ENCODE data around the gene CCDC92. TPM values are rescaled to one million over a fixed set of nuclear protein-coding genes. Genes with fewer than 3 reads are reported as not detected.

The CCDC92 gene
- total and polyA plus RNA-seq, 3 donors from 2014 or later = 63.6 to 140 (median 79.1) TPM

GRCh38 chr12:124006846-124007713, 34.4 kb upstream of the CCDC92 start:
- intact Hi-C loops (cut with DNase I; ENCODE audit: low total_unique reads) = no loop called here
- Histone ChIP-seq H3K27ac (no peak overlapping the region), H3K4me3 (no peak overlapping the region), H3K36me3 (ENCODE audit: low read depth, missing control alignments) (no peaks in the 10 kb centered on the region), H3K4me1 (peaks cover 3% of the 10 kb centered on the region), H3K9me3 (no peaks in the 10 kb centered on the region), H3K27me3 (no peaks in the 10 kb centered on the region)
- WGBS, 2 donors = 74 to 82% methylated on average over 12 to 14 of the region's 14 CpGs
- TF ChIP-seq POLR2A (IDR thresholded peaks at IDR 0.05) = no peak
- TF ChIP-seq CTCF (IDR thresholded peaks at IDR 0.05) = no peak
- no peak for DNase-seq

- no peak overlapping the region for H3K27ac ChIP-seq
- WGBS, 2 donors = 75 to 78% methylated on average over 11 of the region's 11 CpGs
- no peak for DNase-seq
- H3K9me3 ChIP-seq = no peaks in the 10 kb centered on the region
- intact Hi-C loops (cut with DNase I; ENCODE audit: low total_unique reads) = no loop called here
- no peaks in the 10 kb centered on the region for H3K36me3 ChIP-seq (ENCODE audit: low read depth, missing control alignments)
- peaks cover 3% of the 10 kb centered on the region for H3K4me1 ChIP-seq
- H3K4me3 ChIP-seq = no peak overlapping the region
- H3K27me3 ChIP-seq = no peaks in the 10 kb centered on the region
- no peak for TF ChIP-seq POLR2A (IDR thresholded peaks at IDR 0.05)
- TF ChIP-seq CTCF (IDR thresholded peaks at IDR 0.05) = no peak
These were observed 33.6 kb upstream of the CCDC92 start for GRCh38 chr12:124006085-124006845.

- Histone ChIP-seq H3K4me1 (peaks cover 3% of the 10 kb centered on the region), H3K27me3 (no peaks in the 10 kb centered on the region), H3K36me3 (ENCODE audit: low read depth, missing control alignments) (no peaks in the 10 kb centered on the region), H3K9me3 (no peaks in the 10 kb centered on the region), H3K4me3 (no peak overlapping the region), H3K27ac (no peak overlapping the region)
- TF ChIP-seq POLR2A (IDR thresholded peaks at IDR 0.05) (no peak), CTCF (IDR thresholded peaks at IDR 0.05) (no peak)
- 96 to 97% methylated on average over 9 of the region's 9 CpGs for WGBS, 2 donors
- intact Hi-C loops (cut with DNase I; ENCODE audit: low total_unique reads) = no loop called here
- no peak for DNase-seq
These were observed 31.7 kb upstream of the CCDC92 start for GRCh38 chr12:124004233-124004875.

GRCh38 chr12:124002654-124003053, 30.0 kb upstream of the CCDC92 start:
- Histone ChIP-seq H3K9me3 (no peaks in the 10 kb centered on the region), H3K27ac (no peak overlapping the region), H3K4me3 (no peak overlapping the region), H3K36me3 (ENCODE audit: low read depth, missing control alignments) (no peaks in the 10 kb centered on the region), H3K27me3 (no peaks in the 10 kb centered on the region), H3K4me1 (peaks cover 3% of the 10 kb centered on the region)
- DNase-seq = no peak
- 94 to 97% methylated on average over 2 of the region's 2 CpGs for WGBS, 2 donors
- TF ChIP-seq POLR2A (IDR thresholded peaks at IDR 0.05) (no peak), CTCF (IDR thresholded peaks at IDR 0.05) (no peak)
- intact Hi-C loops (cut with DNase I; ENCODE audit: low total_unique reads) = no loop called here

Measured in testis (tissue), 3 donors.